COR-L47 (cell line): ENCODE measurements around the gene IL18.
A peak's percentile ranks its signal among the peaks of the same experiment; 100 is the strongest.
"Not testable (repeated sequence)": the region's sequence is repeated elsewhere in the genome, so short reads cannot be mapped to it uniquely, and the experiment has no call there.

Source experiments
- DNase-seq: peaks from one replicate; lab custom pipeline; 2025; lab: John Stamatoyannopoulos, UW

Gene IL18

GRCh38 chr11:112121981-112122615 lies 41.8 kb downstream of the IL18 start:
- no peak for DNase-seq

GRCh38 chr11:112118176-112118575 lies 45.7 kb downstream of the IL18 start:
- DNase-seq: no peak

DNA sequence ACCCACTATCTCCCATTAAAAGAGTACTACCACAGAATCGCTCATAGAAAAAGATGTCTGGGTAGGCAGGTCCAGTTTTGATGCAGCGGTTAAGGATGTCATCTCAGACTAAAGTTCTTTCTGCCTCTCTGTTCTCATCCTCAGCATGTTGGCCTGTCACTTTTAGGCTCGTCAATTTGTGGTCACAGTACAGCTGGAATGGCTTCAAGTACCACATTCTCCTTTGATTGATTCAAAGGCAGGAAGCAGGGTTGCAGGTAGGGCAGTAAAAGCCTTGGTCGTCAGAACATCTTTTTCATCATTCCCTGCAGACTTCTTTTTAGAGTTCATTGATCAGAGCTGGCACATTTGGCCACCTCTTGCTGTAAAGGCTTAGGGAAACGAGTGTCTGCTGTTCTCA lies 48.5 kb downstream of the IL18 start:
- no peak for DNase-seq

DNA sequence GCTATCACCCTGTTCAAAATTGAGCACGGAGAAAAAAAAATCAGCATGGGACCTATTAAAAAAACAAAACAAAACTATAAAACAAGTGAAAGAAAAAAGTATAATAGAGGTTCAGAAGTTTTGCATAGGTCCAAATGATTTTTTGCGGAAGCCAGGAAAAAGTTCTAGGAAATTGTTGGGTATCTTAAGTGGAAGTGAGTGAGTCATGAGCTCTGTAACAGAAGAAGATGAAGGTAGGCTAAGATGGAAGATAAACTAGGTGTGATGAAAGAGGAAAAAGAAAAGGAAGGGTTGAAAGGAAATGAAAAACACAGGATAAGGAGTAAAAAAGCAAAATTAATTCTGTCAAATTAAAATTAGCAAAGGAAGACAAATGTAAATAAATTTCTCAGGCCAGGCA lies 49.4 kb downstream of the IL18 start:
- no peak for DNase-seq

- DNase-seq: peak; percentile 8
Observed at GRCh38 chr11:112113539-112114457, 50.1 kb downstream of the IL18 start.

GRCh38 chr11:112106070-112106469 lies 57.8 kb downstream of the IL18 start:
- DNase-seq: no peak

- no peak for DNase-seq
Observed at GRCh38 chr11:112103446-112103845, 60.4 kb downstream of the IL18 start.

DNA sequence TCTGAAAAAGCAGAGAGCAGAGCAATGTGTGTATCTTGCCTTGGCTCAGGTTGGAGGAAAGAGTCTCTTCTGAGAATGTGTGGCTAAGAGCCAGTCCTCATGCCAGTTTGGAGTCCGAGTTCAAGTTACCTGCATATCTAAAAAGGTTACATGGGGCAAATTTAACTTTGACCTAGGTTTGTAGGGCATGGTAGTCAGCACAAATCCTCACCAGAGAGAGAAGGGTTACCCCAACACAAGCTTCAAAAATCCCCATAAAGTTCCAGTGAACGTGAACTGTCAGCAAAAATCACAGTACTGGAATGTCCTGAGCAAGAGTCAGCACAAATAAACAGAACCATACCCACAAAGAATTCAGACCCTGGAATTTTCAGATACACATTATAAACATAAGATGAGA lies 63.4 kb downstream of the IL18 start:
- no peak for DNase-seq

DNA sequence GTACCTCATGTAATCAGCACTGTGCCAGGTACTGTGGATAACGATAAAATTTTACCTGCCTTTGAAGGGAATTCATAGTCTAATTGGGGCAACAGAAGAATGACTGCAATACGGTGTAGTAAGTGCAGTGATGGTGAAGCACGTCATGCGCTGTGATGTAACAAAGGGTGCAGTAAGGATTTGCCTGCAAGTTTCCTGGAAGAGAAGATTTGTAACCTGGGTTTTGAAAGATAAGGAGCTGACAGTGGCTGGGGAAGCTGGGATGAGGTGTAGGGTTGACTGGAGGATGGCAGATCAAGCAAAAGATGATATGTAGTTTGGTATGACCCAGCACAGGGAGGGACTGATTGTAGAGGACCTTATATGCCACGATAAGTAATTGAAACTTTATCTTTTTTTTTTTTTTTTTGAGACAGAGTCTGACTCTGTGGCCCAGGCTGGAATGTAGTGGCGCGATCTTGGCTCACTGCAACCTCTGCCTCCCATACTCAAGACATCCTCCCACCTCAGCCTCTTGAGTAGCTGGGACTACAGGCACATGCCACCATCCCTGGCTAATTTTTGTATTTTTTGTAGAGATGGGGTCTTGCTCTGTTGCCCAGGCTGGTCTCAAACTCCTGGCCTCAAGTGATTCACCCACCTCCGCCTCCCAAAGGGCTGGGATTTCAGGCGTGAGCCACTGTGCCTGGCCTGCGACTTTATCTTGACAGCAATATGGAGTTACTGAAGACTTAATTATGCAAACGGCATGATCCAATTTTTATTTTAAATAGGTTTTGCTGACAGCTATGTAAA lies 66.0 kb downstream of the IL18 start:
- DNase-seq: no peak

- no peak for DNase-seq
Observed at GRCh38 chr11:112096194-112096593, 67.7 kb downstream of the IL18 start.

GRCh38 chr11:112095302-112095701 lies 68.6 kb downstream of the IL18 start:
- DNase-seq: not testable (repeated sequence)
